Natural killer cell (primary cell): ENCODE measurements around the gene A3GALT2. TPM values are rescaled to one million over a fixed set of nuclear protein-coding genes. Genes with fewer than 3 reads are reported as not detected.
A peak's percentile ranks its signal among the peaks of the same experiment; 100 is the strongest.

Source experiments
- ATAC-seq, 3 donors: fragments of 150-1000 bp in 2 of 3; fragments of 200-7000 bp in 1 of 3; cut with Tn5 transposase; 1 replicate in 1 of 3; 2 replicates in 2 of 3; pipeline ENCODE4 v1.10.0; 2021; ENCODE audit warnings: mild to moderate bottlenecking in 2 of 3, moderate library complexity in 2 of 3
- DNase-seq, 2 donors: peaks; one replicate each; pipeline versions ENCODE4 v3.0.0 to v3.0.0-alpha.2; 2013 to 2021; ENCODE audit warnings: mixed read lengths in 1 of 2
- H3K27ac ChIP-seq: one replicate; pipeline ENCODE4 v1.5.1; 2013; ENCODE audit warnings: mild to moderate bottlenecking, low read length
- H3K27me3 ChIP-seq: one replicate; pipeline ENCODE4 v1.6.1; 2013; ENCODE audit warnings: low read length; ENCODE audit not compliant: control insufficient read depth, insufficient read depth
- H3K36me3 ChIP-seq: one replicate; pipeline ENCODE4 v1.6.1; 2013; ENCODE audit warnings: low read length; ENCODE audit not compliant: control insufficient read depth, insufficient read depth
- H3K4me1 ChIP-seq: one replicate; pipeline ENCODE4 v1.6.1; 2013; ENCODE audit warnings: low read length; ENCODE audit not compliant: control insufficient read depth, insufficient read depth
- H3K4me3 ChIP-seq: one replicate; pipeline ENCODE4 v1.5.1; 2013; ENCODE audit warnings: low read length
- H3K9me3 ChIP-seq: one replicate; pipeline ENCODE4 v1.6.1; 2013; ENCODE audit warnings: low read length; ENCODE audit not compliant: control insufficient read depth, insufficient read depth
- H3K27ac Mint-ChIP-seq, 2 donors: one replicate each; pipeline ENCODE4 v1.8.0; 2022; ENCODE audit warnings: mild to moderate bottlenecking in 2 of 2, mixed read lengths in 2 of 2, moderate library complexity in 1 of 2
- H3K27me3 Mint-ChIP-seq, 2 donors: one replicate each; pipeline ENCODE4 v1.8.0; 2022; ENCODE audit warnings: low read depth in 2 of 2, mixed read lengths in 2 of 2
- H3K36me3 Mint-ChIP-seq: one replicate; pipeline ENCODE4 v1.8.0; 2022; ENCODE audit warnings: mixed read lengths
- H3K4me1 Mint-ChIP-seq, 2 donors: one replicate each; pipeline ENCODE4 v1.8.0; 2022; ENCODE audit warnings: mixed read lengths in 2 of 2
- H3K4me3 Mint-ChIP-seq: one replicate; pipeline ENCODE4 v1.8.0; 2022; ENCODE audit warnings: mild to moderate bottlenecking, moderate library complexity, mixed read lengths
- H3K9me3 Mint-ChIP-seq, 2 donors: one replicate each; pipeline ENCODE4 v1.8.0; 2022; ENCODE audit warnings: mixed read lengths in 2 of 2
- CTCF ChIP-seq: fragments of 200-600 bp; IDR thresholded peaks from one replicate; pipeline ENCODE4 v1.8.0; 2022; ENCODE audit warnings: antibody characterized with exemption
- WGBS: methylation state at CpG from one replicate; pipeline ENCODE4 v1.1.7; 2013; ENCODE audit warnings: missing lambda C conversion rate; ENCODE audit not compliant: insufficient coverage; 5-methylcytosine and 5-hydroxymethylcytosine counted together
- intact Hi-C: fragments of 100-400 bp; cut with micrococcal nuclease; formaldehyde crosslinking; loops from one replicate; pipeline ENCODE4 v1.14.2; 2022
- total RNA-seq, 4 donors: library from RNA; stranded (reverse); fragments of 120-200 nt in 1 of 4; gene quantifications; one replicate each; pipeline versions ENCODE4 v1.2.3 to v1.2.4, GENCODE V29; 2013 to 2022

Gene A3GALT2
- total RNA-seq, 3 donors from 2014 or later (not counting 1 experiment from before 2014, with no cell fraction given): not detected

- Mint-ChIP-seq H3K4me3 (no peak overlapping the region), H3K4me1 (peaks cover 10 to 11% of the 10 kb centered on the region in 2 donors)
Observed at GRCh38 chr1:33354707-33355316, 33.9 kb upstream of the A3GALT2 start.

GRCh38 chr1:33353531-33353930 lies 32.6 kb upstream of the A3GALT2 start:
- no peak for TF ChIP-seq CTCF
- Histone ChIP-seq H3K4me1 (peaks cover 15% of the 10 kb centered on the region), H3K36me3 (no peaks in the 10 kb centered on the region), H3K4me3 (no peak overlapping the region), H3K27me3 (no peaks in the 10 kb centered on the region), H3K9me3 (no peaks in the 10 kb centered on the region), H3K27ac (no peak overlapping the region)
- ATAC-seq (no peak), DNase-seq (no peak)
- peaks cover 16% of the 10 kb centered on the region in 2 donors for H3K4me1 Mint-ChIP-seq
- WGBS: 90% methylated on average over 5 of the region's 5 CpGs
- H3K27me3 Mint-ChIP-seq: peaks cover 0 to 2% of the 10 kb centered on the region in 2 donors
- no peaks in the 10 kb centered on the region for H3K36me3 Mint-ChIP-seq
- intact Hi-C loops: no loop called here
- H3K9me3 Mint-ChIP-seq: no peaks in the 10 kb centered on the region
- no peak overlapping the region for H3K27ac Mint-ChIP-seq
- H3K4me3 Mint-ChIP-seq: no peak overlapping the region

More at GRCh38 chr1:33354707-33355316, 33.9 kb upstream of the A3GALT2 start:
- H3K36me3 ChIP-seq: no peaks in the 10 kb centered on the region
- 88% methylated on average over 16 of the region's 16 CpGs for WGBS
- no peak for TF ChIP-seq CTCF
- Mint-ChIP-seq H3K27me3 (peaks cover 0 to 2% of the 10 kb centered on the region in 2 donors), H3K9me3 (no peaks in the 10 kb centered on the region), H3K36me3 (no peaks in the 10 kb centered on the region), H3K27ac (no peak overlapping the region)
- H3K27me3 ChIP-seq: no peaks in the 10 kb centered on the region
- H3K4me1 ChIP-seq: peaks cover 10% of the 10 kb centered on the region
- H3K9me3 ChIP-seq: no peaks in the 10 kb centered on the region
- DNase-seq (no peak), ATAC-seq (no peak)
- intact Hi-C loops: no loop called here
- no peak overlapping the region for H3K4me3 ChIP-seq
- no peak overlapping the region for H3K27ac ChIP-seq

GRCh38 chr1:33351281-33351660 lies 30.4 kb upstream of the A3GALT2 start:
- intact Hi-C loops: no loop called here
- no peaks in the 10 kb centered on the region for H3K9me3 ChIP-seq
- no peak overlapping the region for H3K27ac Mint-ChIP-seq
- H3K4me1 Mint-ChIP-seq: peaks cover 34 to 35% of the 10 kb centered on the region in 2 donors
- H3K36me3 Mint-ChIP-seq: no peaks in the 10 kb centered on the region
- no peak overlapping the region for H3K27ac ChIP-seq
- peaks cover 0 to 2% of the 10 kb centered on the region in 2 donors for H3K27me3 Mint-ChIP-seq
- H3K36me3 ChIP-seq: no peaks in the 10 kb centered on the region
- no peaks in the 10 kb centered on the region for H3K27me3 ChIP-seq
- H3K4me3 Mint-ChIP-seq: peak overlapping the region; percentile 67
- no peak for TF ChIP-seq CTCF
- H3K4me3 ChIP-seq: no peak overlapping the region
- ATAC-seq: no peak
- no peaks in the 10 kb centered on the region for H3K9me3 Mint-ChIP-seq
- no peak for DNase-seq
- H3K4me1 ChIP-seq: peaks cover 30% of the 10 kb centered on the region
- WGBS: 97% methylated on average over 6 of the region's 6 CpGs
